ENCODE data around the gene FOXC1.

FOXC1 gene

GRCh38 chr6:1609648-1610496, at the start of gene FOXC1:
TSS of gene FOXC1 (plus strand) at chr6:1609915. CDS start at chr6:1610446, 531 bp downstream.
- DNase-seq, result no peak

- no peak for DNase-seq
These were observed 49.2 kb upstream of the FOXC1 start for GRCh38 chr6:1560281-1561058.

- no peak for DNase-seq
These were observed 48.4 kb upstream of the FOXC1 start for GRCh38 chr6:1561355-1561754.

GRCh38 chr6:1562171-1562955, 47.4 kb upstream of the FOXC1 start:
- DNase-seq, result no peak

GRCh38 chr6:1569377-1569776, 40.3 kb upstream of the FOXC1 start:
- DNase-seq, result no peak

- DNase-seq, result no peak
These were observed 38.9 kb upstream of the FOXC1 start for GRCh38 chr6:1570848-1571247.

GRCh38 chr6:1572892-1573291, 36.8 kb upstream of the FOXC1 start:
- no peak for DNase-seq

- DNase-seq, result no peak
These were observed 35.5 kb upstream of the FOXC1 start for GRCh38 chr6:1574083-1574761.

GRCh38 chr6:1574890-1575209, 34.9 kb upstream of the FOXC1 start:
- no peak for DNase-seq

- DNase-seq, result no peak
These were observed 34.3 kb upstream of the FOXC1 start for GRCh38 chr6:1575210-1576041.

GRCh38 chr6:1576166-1576565, 33.5 kb upstream of the FOXC1 start:
- DNase-seq, result no peak

- no peak for DNase-seq
These were observed 33.0 kb upstream of the FOXC1 start for GRCh38 chr6:1576711-1577110.

GRCh38 chr6:1577146-1577680, 32.5 kb upstream of the FOXC1 start:
- no peak for DNase-seq

- DNase-seq, result no peak
These were observed 31.6 kb upstream of the FOXC1 start for GRCh38 chr6:1577896-1578745.

GRCh38 chr6:1579096-1579495, 30.6 kb upstream of the FOXC1 start:
- no peak for DNase-seq

- DNase-seq, result no peak
These were observed 29.6 kb upstream of the FOXC1 start for GRCh38 chr6:1580109-1580508.

- no peak for DNase-seq
These were observed 29.1 kb upstream of the FOXC1 start for GRCh38 chr6:1580585-1580984.

- no peak for DNase-seq
These were observed 28.4 kb upstream of the FOXC1 start for GRCh38 chr6:1581120-1581991.

- no peak for DNase-seq
These were observed 25.6 kb upstream of the FOXC1 start for GRCh38 chr6:1584146-1584545.
